SK-N-SH (cell line): ENCODE results near the gene RBM20. TPM values are rescaled to one million over a fixed set of nuclear protein-coding genes. Genes with fewer than 3 reads are reported as not detected.

Source experiments
- CTCF ChIA-PET: fragments of 300-600, 350-600 bp; formaldehyde crosslinking; extraction: SDS; loops from one replicate; lab custom pipeline; 2021; lab: Yijun Ruan, JAX
- POLR2A ChIA-PET: fragments of 350-600 bp; sonication (Branson Sonifier 250); formaldehyde crosslinking; extraction: SDS; loops from one replicate; lab custom pipeline; 2020; ENCODE audit warnings: antibody characterized with exemption, inconsistent platforms; lab: Yijun Ruan, JAX
- DNase-seq: peaks from one replicate; pipeline ENCODE4 v3.0.0; 2012
- H2AFZ ChIP-seq: fragments of 200-600 bp; sonication (generic); 2 replicates; pipeline ENCODE4 v1.8.1; 2016; ENCODE audit warnings: antibody characterized with exemption, mild to moderate bottlenecking, low read depth
- H3F3A ChIP-seq: fragments of 200-600 bp; sonication (generic); replicated peaks from 2 replicates; pipeline ENCODE3; 2016; ENCODE audit warnings: antibody characterized with exemption, mild to moderate bottlenecking; ENCODE audit not compliant: insufficient read depth
- H3K27ac ChIP-seq, 2 experiments: fragments of 200-500 bp in 1 of 2; fragments of 200-600 bp in 1 of 2; sonication (Bioruptor generic) in 1 of 2; sonication (generic), shearing (Covaris generic) in 1 of 2; 2 replicates each; pipeline versions ENCODE4 v1.5.1 to v1.6.1; 2014 to 2016; ENCODE audit warnings: low read depth in 2 of 2, inconsistent platforms in 1 of 2, low read length in 1 of 2, mild to moderate bottlenecking in 1 of 2, mixed read lengths in 1 of 2
- H3K27me3 ChIP-seq: fragments of 200-600 bp; sonication (generic), shearing (Covaris generic); 2 replicates; pipeline ENCODE4 v1.6.1; 2016; ENCODE audit warnings: mixed run types; ENCODE audit not compliant: insufficient read depth
- H3K36me3 ChIP-seq, 2 experiments: fragments of 200-500 bp in 1 of 2; fragments of 200-600 bp in 1 of 2; sonication (Bioruptor generic) in 1 of 2; sonication (generic) in 1 of 2; replicated peaks in 1 of 2; 2 replicates each; pipeline versions ENCODE3 to v1.5.1; 2014 to 2016; ENCODE audit warnings: low read length in 1 of 2, mild to moderate bottlenecking in 1 of 2; ENCODE audit not compliant: insufficient read depth in 2 of 2, control insufficient read depth in 1 of 2
- H3K4me1 ChIP-seq, 2 experiments: fragments of 200-500 bp in 1 of 2; fragments of 200-600 bp in 1 of 2; sonication (Bioruptor generic) in 1 of 2; sonication (generic), shearing (Covaris generic) in 1 of 2; 2 replicates each; pipeline versions ENCODE4 v1.5.1 to v1.6.1; 2014 to 2016; ENCODE audit warnings: low read depth in 1 of 2, low read length in 1 of 2, mixed run types in 1 of 2; ENCODE audit not compliant: insufficient read depth in 2 of 2, control insufficient read depth in 1 of 2
- H3K4me2 ChIP-seq: fragments of 200-600 bp; sonication (generic), shearing (Covaris generic); 2 replicates; pipeline ENCODE4 v1.6.1; 2017; ENCODE audit warnings: mixed run types
- H3K4me3 ChIP-seq, 2 experiments: fragments of 200-500 bp in 1 of 2; fragments of 200-600 bp in 1 of 2; sonication (Bioruptor generic) in 1 of 2; sonication (generic), shearing (Covaris generic) in 1 of 2; 2 replicates each; pipeline versions ENCODE4 v1.5.1 to v1.8.1; 2014 to 2016; ENCODE audit warnings: low read depth in 2 of 2, inconsistent platforms in 1 of 2, low read length in 1 of 2, mild to moderate bottlenecking in 1 of 2, mixed read lengths in 1 of 2, moderate library complexity in 1 of 2
- H3K79me2 ChIP-seq: fragments of 200-600 bp; sonication (generic); 2 replicates; pipeline ENCODE4 v1.8.1; 2017; ENCODE audit warnings: mild to moderate bottlenecking; ENCODE audit not compliant: insufficient read depth
- H3K9ac ChIP-seq: fragments of 200-600 bp; sonication (generic); 2 replicates; pipeline ENCODE4 v1.6.1; 2017; ENCODE audit warnings: mixed run types
- H3K9me2 ChIP-seq: fragments of 200-600 bp; sonication (generic); 2 replicates; pipeline ENCODE4 v1.6.1; 2017; ENCODE audit warnings: mixed run types
- H3K9me3 ChIP-seq: fragments of 200-600 bp; sonication (generic); 2 replicates; pipeline ENCODE4 v1.6.1; 2017; ENCODE audit warnings: mixed run types, mild to moderate bottlenecking, moderate library complexity
- H4K20me1 ChIP-seq: fragments of 200-600 bp; sonication (generic); 2 replicates; pipeline ENCODE4 v1.6.1; 2017; ENCODE audit warnings: mild to moderate bottlenecking, mixed run types; ENCODE audit not compliant: insufficient read depth
- CHD2 ChIP-seq: fragments of 150-350 bp; IDR thresholded peaks from 2 replicates; pipeline ENCODE4 v1.6.1; 2018; ENCODE audit warnings: low read length; ENCODE audit not compliant: partially characterized antibody
- ELF1 ChIP-seq: IDR thresholded peaks from 2 replicates; pipeline ENCODE4 v1.4.0; 2012
- EZH2phosphoT487 ChIP-seq: fragments of 200-600 bp; sonication (generic); IDR thresholded peaks from 2 replicates; pipeline ENCODE4 v1.6.1; 2017; ENCODE audit warnings: low read depth, mixed run types, mild to moderate bottlenecking, antibody characterized with exemption, moderate library complexity, borderline replicate concordance
- FOSL2 ChIP-seq: IDR thresholded peaks from 2 replicates; pipeline ENCODE4 v1.4.0; 2012; ENCODE audit warnings: low read depth, mild to moderate bottlenecking, moderate library complexity, borderline replicate concordance
- FOXJ3 ChIP-seq: sonication (generic); formaldehyde crosslinking; IDR thresholded peaks from 2 replicates; pipeline ENCODE4 v1.5.1; 2020; ENCODE audit warnings: mild to moderate bottlenecking, missing genetic modification reagents
- FOXM1 ChIP-seq: IDR thresholded peaks from 2 replicates; pipeline ENCODE4 v1.4.0; 2012; ENCODE audit warnings: low read depth, mild to moderate bottlenecking
- GABPA ChIP-seq: IDR thresholded peaks from 2 replicates; pipeline ENCODE4 v1.4.0; 2012; ENCODE audit warnings: low read depth, mild to moderate bottlenecking
- JUND ChIP-seq: IDR thresholded peaks from 2 replicates; pipeline ENCODE4 v1.4.0; 2012
- MEF2A ChIP-seq: IDR thresholded peaks from 2 replicates; pipeline ENCODE4 v1.4.0; 2012; ENCODE audit warnings: low read depth, borderline replicate concordance
- MXI1 ChIP-seq: IDR thresholded peaks from 2 replicates; pipeline ENCODE4 v1.6.1; 2012; ENCODE audit warnings: mild to moderate bottlenecking, low read depth, low read length, improper control_type of control experiment
- NFIC ChIP-seq: IDR thresholded peaks from 2 replicates; pipeline ENCODE4 v1.4.0; 2012; ENCODE audit warnings: borderline replicate concordance
- NRF1 ChIP-seq: IDR thresholded peaks from 2 replicates; pipeline ENCODE4 v1.6.1; 2012; ENCODE audit warnings: low read depth, mild to moderate bottlenecking, low read length
- RAD21 ChIP-seq: IDR thresholded peaks from 2 replicates; pipeline ENCODE4 v1.6.1; 2012; ENCODE audit warnings: mild to moderate bottlenecking, low read length
- TEAD4 ChIP-seq: IDR thresholded peaks from 2 replicates; pipeline ENCODE4 v1.4.0; 2012; ENCODE audit warnings: mild to moderate bottlenecking, borderline replicate concordance; ENCODE audit not compliant: insufficient read depth
- YY1 ChIP-seq: IDR thresholded peaks from 2 replicates; pipeline ENCODE4 v1.4.0; 2012; ENCODE audit warnings: low read depth, mild to moderate bottlenecking
- WGBS: methylation state at CpG from one replicate; pipeline ENCODE4 v1.1.6; 2017; ENCODE audit warnings: low lambda C conversion rate; 5-methylcytosine and 5-hydroxymethylcytosine counted together
- polyA plus RNA-seq, 3 experiments: library from polyadenylated mRNA; depleted of rRNA; stranded (reverse); fragments of >200 nt; gene quantifications; 2 replicates each; pipeline ENCODE4 v1.2.3, GENCODE V29; 2012
- TF ChIP-seq, protein P1 (sequence below): IDR thresholded peaks from 2 replicates; pipeline ENCODE4; 2012
- TF ChIP-seq, protein P2 (sequence below): fragments of 200-600 bp; sonication (generic); IDR thresholded peaks from 2 replicates; pipeline ENCODE4 v1.6.1; 2017; ENCODE audit warnings: antibody characterized with exemption, mild to moderate bottlenecking, moderate library complexity
- TF ChIP-seq, protein P3 (sequence below): IDR thresholded peaks from 2 replicates; pipeline ENCODE4 v1.4.0; 2012; ENCODE audit warnings: low read depth, borderline replicate concordance
- TF ChIP-seq, protein P4 (sequence below): IDR thresholded peaks from 2 replicates; pipeline ENCODE4 v1.4.0; 2012; ENCODE audit warnings: low read depth, borderline replicate concordance

Gene RBM20
- polyA plus RNA-seq, 1 of the 3 experiments (the other 2 are of a cell fraction) = 0.64 TPM

DNA sequence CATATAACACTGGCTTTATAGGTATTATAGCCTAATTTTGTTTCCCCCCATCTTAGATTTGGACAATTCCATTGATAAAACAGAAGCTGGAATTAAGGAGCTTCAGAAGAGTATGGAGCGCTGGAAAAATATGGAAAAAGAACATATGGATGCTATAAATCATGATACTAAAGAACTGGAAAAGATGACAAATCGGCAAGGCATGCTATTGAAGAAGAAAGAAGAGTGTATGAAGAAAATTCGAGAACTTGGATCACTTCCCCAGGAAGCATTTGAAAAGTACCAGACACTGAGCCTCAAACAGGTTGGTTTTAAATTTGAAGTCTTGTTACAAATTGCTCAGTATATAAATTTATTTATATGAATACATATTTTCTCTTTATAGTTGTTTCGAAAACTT is 42.6 kb upstream of the RBM20 start:
- H2AFZ ChIP-seq = no peak overlapping the region
- no peaks in the 10 kb centered on the region for H3K4me1 ChIP-seq
- H3K27me3 ChIP-seq = no peaks in the 10 kb centered on the region
- no peaks in the 10 kb centered on the region for H3K9me3 ChIP-seq
- ChIA-PET CTCF (interaction anchor here (0.6 to 3.8 kb wide), 10 partner anchors 8 to 295 kb away, joined by 3 to 25 read pairs (median 3); no protein-coding TSS in a partner anchor), POLR2A (no interaction called here)
- H3K4me2 ChIP-seq = no peak overlapping the region
- 83% methylated on average over 4 of the region's 4 CpGs for WGBS
- H3K9ac ChIP-seq = no peak overlapping the region
- peaks cover 29% of the 10 kb centered on the region for H3F3A ChIP-seq
- DNase-seq = no peak
- H3K27ac ChIP-seq = no peak overlapping the region
- H3K79me2 ChIP-seq = no peaks in the 10 kb centered on the region
- no peaks in the 10 kb centered on the region for H4K20me1 ChIP-seq
- H3K36me3 ChIP-seq = peaks cover 77 to 86% of the 10 kb centered on the region in 2 experiments
- H3K4me3 ChIP-seq = no peak overlapping the region
- no peak for TF ChIP-seq FOXJ3 (CRISPR knock-in tag)
- no peak for TF ChIP-seq NRF1
- no peak for TF ChIP-seq NFIC
- TF ChIP-seq MEF2A = no peak
- TF ChIP-seq EZH2phosphoT487 = no peak
- TF ChIP-seq, protein P1, sequence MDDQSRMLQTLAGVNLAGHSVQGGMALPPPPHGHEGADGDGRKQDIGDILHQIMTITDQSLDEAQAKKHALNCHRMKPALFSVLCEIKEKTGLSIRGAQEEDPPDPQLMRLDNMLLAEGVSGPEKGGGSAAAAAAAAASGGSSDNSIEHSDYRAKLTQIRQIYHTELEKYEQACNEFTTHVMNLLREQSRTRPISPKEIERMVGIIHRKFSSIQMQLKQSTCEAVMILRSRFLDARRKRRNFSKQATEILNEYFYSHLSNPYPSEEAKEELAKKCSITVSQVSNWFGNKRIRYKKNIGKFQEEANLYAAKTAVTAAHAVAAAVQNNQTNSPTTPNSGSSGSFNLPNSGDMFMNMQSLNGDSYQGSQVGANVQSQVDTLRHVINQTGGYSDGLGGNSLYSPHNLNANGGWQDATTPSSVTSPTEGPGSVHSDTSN = no peak
- no peak for TF ChIP-seq MXI1
- TF ChIP-seq ELF1 = no peak
- TF ChIP-seq FOXM1 = no peak
- no peak for TF ChIP-seq GABPA
- TF ChIP-seq, protein P2, sequence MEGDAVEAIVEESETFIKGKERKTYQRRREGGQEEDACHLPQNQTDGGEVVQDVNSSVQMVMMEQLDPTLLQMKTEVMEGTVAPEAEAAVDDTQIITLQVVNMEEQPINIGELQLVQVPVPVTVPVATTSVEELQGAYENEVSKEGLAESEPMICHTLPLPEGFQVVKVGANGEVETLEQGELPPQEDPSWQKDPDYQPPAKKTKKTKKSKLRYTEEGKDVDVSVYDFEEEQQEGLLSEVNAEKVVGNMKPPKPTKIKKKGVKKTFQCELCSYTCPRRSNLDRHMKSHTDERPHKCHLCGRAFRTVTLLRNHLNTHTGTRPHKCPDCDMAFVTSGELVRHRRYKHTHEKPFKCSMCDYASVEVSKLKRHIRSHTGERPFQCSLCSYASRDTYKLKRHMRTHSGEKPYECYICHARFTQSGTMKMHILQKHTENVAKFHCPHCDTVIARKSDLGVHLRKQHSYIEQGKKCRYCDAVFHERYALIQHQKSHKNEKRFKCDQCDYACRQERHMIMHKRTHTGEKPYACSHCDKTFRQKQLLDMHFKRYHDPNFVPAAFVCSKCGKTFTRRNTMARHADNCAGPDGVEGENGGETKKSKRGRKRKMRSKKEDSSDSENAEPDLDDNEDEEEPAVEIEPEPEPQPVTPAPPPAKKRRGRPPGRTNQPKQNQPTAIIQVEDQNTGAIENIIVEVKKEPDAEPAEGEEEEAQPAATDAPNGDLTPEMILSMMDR = no peak
- no peak for TF ChIP-seq TEAD4
- TF ChIP-seq YY1 = no peak
- TF ChIP-seq, protein P3, sequence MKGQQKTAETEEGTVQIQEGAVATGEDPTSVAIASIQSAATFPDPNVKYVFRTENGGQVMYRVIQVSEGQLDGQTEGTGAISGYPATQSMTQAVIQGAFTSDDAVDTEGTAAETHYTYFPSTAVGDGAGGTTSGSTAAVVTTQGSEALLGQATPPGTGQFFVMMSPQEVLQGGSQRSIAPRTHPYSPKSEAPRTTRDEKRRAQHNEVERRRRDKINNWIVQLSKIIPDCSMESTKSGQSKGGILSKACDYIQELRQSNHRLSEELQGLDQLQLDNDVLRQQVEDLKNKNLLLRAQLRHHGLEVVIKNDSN = no peak
- no peak for TF ChIP-seq JUND
- TF ChIP-seq, protein P4, sequence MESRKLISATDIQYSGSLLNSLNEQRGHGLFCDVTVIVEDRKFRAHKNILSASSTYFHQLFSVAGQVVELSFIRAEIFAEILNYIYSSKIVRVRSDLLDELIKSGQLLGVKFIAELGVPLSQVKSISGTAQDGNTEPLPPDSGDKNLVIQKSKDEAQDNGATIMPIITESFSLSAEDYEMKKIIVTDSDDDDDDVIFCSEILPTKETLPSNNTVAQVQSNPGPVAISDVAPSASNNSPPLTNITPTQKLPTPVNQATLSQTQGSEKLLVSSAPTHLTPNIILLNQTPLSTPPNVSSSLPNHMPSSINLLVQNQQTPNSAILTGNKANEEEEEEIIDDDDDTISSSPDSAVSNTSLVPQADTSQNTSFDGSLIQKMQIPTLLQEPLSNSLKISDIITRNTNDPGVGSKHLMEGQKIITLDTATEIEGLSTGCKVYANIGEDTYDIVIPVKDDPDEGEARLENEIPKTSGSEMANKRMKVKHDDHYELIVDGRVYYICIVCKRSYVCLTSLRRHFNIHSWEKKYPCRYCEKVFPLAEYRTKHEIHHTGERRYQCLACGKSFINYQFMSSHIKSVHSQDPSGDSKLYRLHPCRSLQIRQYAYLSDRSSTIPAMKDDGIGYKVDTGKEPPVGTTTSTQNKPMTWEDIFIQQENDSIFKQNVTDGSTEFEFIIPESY = no peak
- TF ChIP-seq CHD2 = no peak
- no peak for TF ChIP-seq RAD21
- no peak for TF ChIP-seq FOSL2
- H3K9me2 ChIP-seq = no peaks in the 10 kb centered on the region
